ENCODE data around the gene PRDM16. TPM values are rescaled to one million over a fixed set of nuclear protein-coding genes. Genes with fewer than 3 reads are reported as not detected.

Gene PRDM16
- total and polyA plus RNA-seq, 4 donors = 0.05 to 0.67 (median 0.19) TPM

- Histone ChIP-seq H3K4me1 (ENCODE audit: control insufficient read depth in 4 of 4, insufficient read depth in 4 of 4, low read length in 3 of 4) (peaks cover 0 to 12% (median 7%) of the 10 kb centered on the region in 4 donors), H3K9me3 (ENCODE audit: control insufficient read depth in 4 of 4, low read length in 3 of 4) (no peaks in the 10 kb centered on the region), H3K9ac (ENCODE audit: low read depth in 1 of 2, low read length in 2 of 2) (no peak overlapping the region), H3K36me3 (ENCODE audit: control insufficient read depth in 4 of 4, insufficient read depth in 3 of 4, low read depth in 1 of 4, low read length in 3 of 4) (no peaks in the 10 kb centered on the region), H3K4me3 (ENCODE audit: low read depth in 1 of 3, low read length in 3 of 3) (no peak overlapping the region), H3K27me3 (ENCODE audit: control insufficient read depth in 4 of 4, insufficient read depth in 4 of 4, low read length in 3 of 4) (peaks cover 0 to 4% (median 1%) of the 10 kb centered on the region in 4 donors), H3K27ac (ENCODE audit: low read depth in 1 of 2, low read length in 2 of 2) (no peak overlapping the region)
- TF ChIP-seq EGR1 (IDR thresholded peaks at IDR 0.05; ENCODE audit: low read depth in 2 of 2) (no peak), JUND (IDR thresholded peaks at IDR 0.05) (no peak), HNF4A (conservative IDR thresholded peaks at IDR 0.05) (no peak), FOXA1 (IDR thresholded peaks at IDR 0.05) (no peak), FOXA2 (IDR thresholded peaks at IDR 0.05) (no peak), NR2F2 (IDR thresholded peaks at IDR 0.05) (no peak), TAF1 (conservative IDR thresholded peaks at IDR 0.05) (no peak), SP1 (IDR thresholded peaks at IDR 0.05) (no peak), MAX (IDR thresholded peaks at IDR 0.05) (no peak), REST (IDR thresholded peaks at IDR 0.05) (no peak), RAD21 (IDR thresholded peaks at IDR 0.05) (no peak), RXRA (IDR thresholded peaks at IDR 0.05) (no peak), HNF4G (IDR thresholded peaks at IDR 0.05) (no peak), GABPA (IDR thresholded peaks at IDR 0.05 in 1 of 2, conservative IDR thresholded peaks at IDR 0.05 in 1 of 2) (no peak)
- TF ChIP-seq, protein P1, sequence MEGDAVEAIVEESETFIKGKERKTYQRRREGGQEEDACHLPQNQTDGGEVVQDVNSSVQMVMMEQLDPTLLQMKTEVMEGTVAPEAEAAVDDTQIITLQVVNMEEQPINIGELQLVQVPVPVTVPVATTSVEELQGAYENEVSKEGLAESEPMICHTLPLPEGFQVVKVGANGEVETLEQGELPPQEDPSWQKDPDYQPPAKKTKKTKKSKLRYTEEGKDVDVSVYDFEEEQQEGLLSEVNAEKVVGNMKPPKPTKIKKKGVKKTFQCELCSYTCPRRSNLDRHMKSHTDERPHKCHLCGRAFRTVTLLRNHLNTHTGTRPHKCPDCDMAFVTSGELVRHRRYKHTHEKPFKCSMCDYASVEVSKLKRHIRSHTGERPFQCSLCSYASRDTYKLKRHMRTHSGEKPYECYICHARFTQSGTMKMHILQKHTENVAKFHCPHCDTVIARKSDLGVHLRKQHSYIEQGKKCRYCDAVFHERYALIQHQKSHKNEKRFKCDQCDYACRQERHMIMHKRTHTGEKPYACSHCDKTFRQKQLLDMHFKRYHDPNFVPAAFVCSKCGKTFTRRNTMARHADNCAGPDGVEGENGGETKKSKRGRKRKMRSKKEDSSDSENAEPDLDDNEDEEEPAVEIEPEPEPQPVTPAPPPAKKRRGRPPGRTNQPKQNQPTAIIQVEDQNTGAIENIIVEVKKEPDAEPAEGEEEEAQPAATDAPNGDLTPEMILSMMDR (IDR thresholded peaks at IDR 0.05; ENCODE audit: low read depth, low read length, missing input control) = no peak
- TF ChIP-seq, protein P2, sequence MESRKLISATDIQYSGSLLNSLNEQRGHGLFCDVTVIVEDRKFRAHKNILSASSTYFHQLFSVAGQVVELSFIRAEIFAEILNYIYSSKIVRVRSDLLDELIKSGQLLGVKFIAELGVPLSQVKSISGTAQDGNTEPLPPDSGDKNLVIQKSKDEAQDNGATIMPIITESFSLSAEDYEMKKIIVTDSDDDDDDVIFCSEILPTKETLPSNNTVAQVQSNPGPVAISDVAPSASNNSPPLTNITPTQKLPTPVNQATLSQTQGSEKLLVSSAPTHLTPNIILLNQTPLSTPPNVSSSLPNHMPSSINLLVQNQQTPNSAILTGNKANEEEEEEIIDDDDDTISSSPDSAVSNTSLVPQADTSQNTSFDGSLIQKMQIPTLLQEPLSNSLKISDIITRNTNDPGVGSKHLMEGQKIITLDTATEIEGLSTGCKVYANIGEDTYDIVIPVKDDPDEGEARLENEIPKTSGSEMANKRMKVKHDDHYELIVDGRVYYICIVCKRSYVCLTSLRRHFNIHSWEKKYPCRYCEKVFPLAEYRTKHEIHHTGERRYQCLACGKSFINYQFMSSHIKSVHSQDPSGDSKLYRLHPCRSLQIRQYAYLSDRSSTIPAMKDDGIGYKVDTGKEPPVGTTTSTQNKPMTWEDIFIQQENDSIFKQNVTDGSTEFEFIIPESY (IDR thresholded peaks at IDR 0.05) = no peak
- no peak for DNase-seq (ENCODE audit: low spot score)
- 74% methylated on average over 9 of the region's 9 CpGs for WGBS
Observed at GRCh38 chr1:3450202-3450863, 381.3 kb downstream of the PRDM16 start.
